NB4 (cell line): Measurements from ENCODE around the gene LBR.

ENCODE experiments used
- CTCF ChIP-seq: IDR thresholded peaks from one replicate; pipeline ENCODE4 v1.5.1; 2012; ENCODE audit warnings: low read depth, low read length
- MYC ChIP-seq: IDR thresholded peaks from 2 replicates; pipeline ENCODE4 v1.6.1; 2011; ENCODE audit warnings: low read depth, low read length
- POLR2A ChIP-seq: IDR thresholded peaks from 2 replicates; pipeline ENCODE4 v1.6.1; 2011; ENCODE audit warnings: mild to moderate bottlenecking; ENCODE audit not compliant: insufficient read length; ENCODE audit errors: extremely low read depth
- TF ChIP-seq, protein P1 (sequence below): IDR thresholded peaks from 2 replicates; pipeline ENCODE4 v1.6.1; 2011; ENCODE audit warnings: low read depth, low read length

GRCh38 chr1:225462429-225462713 is 34.5 kb upstream of the LBR start:
- TF ChIP-seq CTCF: no peak
- TF ChIP-seq POLR2A: no peak
- TF ChIP-seq, protein P1, sequence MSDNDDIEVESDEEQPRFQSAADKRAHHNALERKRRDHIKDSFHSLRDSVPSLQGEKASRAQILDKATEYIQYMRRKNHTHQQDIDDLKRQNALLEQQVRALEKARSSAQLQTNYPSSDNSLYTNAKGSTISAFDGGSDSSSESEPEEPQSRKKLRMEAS: no peak
- no peak for TF ChIP-seq MYC
